Skeletal muscle satellite cell (primary cell): Measurements from ENCODE around the gene CCDC167.

Experiments used
- H3K27me3 ChIP-seq: 2 replicates; pipeline ENCODE4 v1.7.0; 2013; ENCODE audit warnings: low read length; ENCODE audit not compliant: control insufficient read depth, insufficient read depth
- H3K36me3 ChIP-seq: 2 replicates; pipeline ENCODE4 v1.7.0; 2013; ENCODE audit warnings: mild to moderate bottlenecking, control low read depth, low read length; ENCODE audit not compliant: insufficient read depth
- H3K4me1 ChIP-seq: 2 replicates; pipeline ENCODE4 v1.7.0; 2013; ENCODE audit warnings: low read length; ENCODE audit not compliant: control insufficient read depth, insufficient read depth
- H3K4me2 ChIP-seq: 2 replicates; pipeline ENCODE4 v1.7.0; 2013; ENCODE audit warnings: mild to moderate bottlenecking, low read length
- H3K4me3 ChIP-seq: 2 replicates; pipeline ENCODE4 v1.7.0; 2013; ENCODE audit warnings: low read length
- H3K9ac ChIP-seq: 2 replicates; pipeline ENCODE4 v1.7.0; 2013; ENCODE audit warnings: mild to moderate bottlenecking, low read depth, low read length, moderate library complexity
- H3K9me3 ChIP-seq: replicated peaks from 2 replicates; pipeline ENCODE4 v1.7.0; 2013; ENCODE audit warnings: mild to moderate bottlenecking, control low read depth, low read length

CCDC167 gene

GRCh38 chr6:37538107-37538506 is 38.4 kb upstream of the CCDC167 start:
- Histone ChIP-seq H3K4me2 (no peak overlapping the region), H3K9me3 (no peaks in the 10 kb centered on the region), H3K27me3 (peaks cover 82% of the 10 kb centered on the region), H3K36me3 (no peaks in the 10 kb centered on the region), H3K9ac (no peak overlapping the region), H3K4me1 (peaks cover 9% of the 10 kb centered on the region), H3K4me3 (no peak overlapping the region)

GRCh38 chr6:37537548-37537947 is 37.9 kb upstream of the CCDC167 start:
- Histone ChIP-seq H3K9me3 (no peaks in the 10 kb centered on the region), H3K4me2 (no peak overlapping the region), H3K27me3 (peaks cover 87% of the 10 kb centered on the region), H3K4me3 (no peak overlapping the region), H3K36me3 (no peaks in the 10 kb centered on the region), H3K4me1 (peaks cover 9% of the 10 kb centered on the region), H3K9ac (no peak overlapping the region)

GRCh38 chr6:37536491-37537190 is 36.9 kb upstream of the CCDC167 start:
- no peaks in the 10 kb centered on the region for H3K36me3 ChIP-seq
- H3K4me1 ChIP-seq, result peaks cover 11% of the 10 kb centered on the region
- peaks cover 90% of the 10 kb centered on the region for H3K27me3 ChIP-seq
- no peak overlapping the region for H3K9ac ChIP-seq
- H3K4me2 ChIP-seq, result peak overlapping the region; percentile 66
- H3K9me3 ChIP-seq, result no peaks in the 10 kb centered on the region
- H3K4me3 ChIP-seq, result no peak overlapping the region

- H3K9ac ChIP-seq, result no peak overlapping the region
- peak overlapping the region; percentile 39 for H3K4me3 ChIP-seq
- no peaks in the 10 kb centered on the region for H3K36me3 ChIP-seq
- H3K27me3 ChIP-seq, result peaks cover 88% of the 10 kb centered on the region
- no peaks in the 10 kb centered on the region for H3K9me3 ChIP-seq
- H3K4me1 ChIP-seq, result peaks cover 17% of the 10 kb centered on the region
- H3K4me2 ChIP-seq, result peak overlapping the region; percentile 66
Measured at GRCh38 chr6:37535759-37536490, 36.2 kb upstream of the CCDC167 start.

GRCh38 chr6:37535428-37535758 is 35.7 kb upstream of the CCDC167 start:
- Histone ChIP-seq H3K4me1 (peaks cover 21% of the 10 kb centered on the region), H3K9me3 (no peaks in the 10 kb centered on the region), H3K27me3 (peaks cover 93% of the 10 kb centered on the region), H3K4me3 (no peak overlapping the region), H3K36me3 (no peaks in the 10 kb centered on the region), H3K4me2 (peak overlapping the region; percentile 66), H3K9ac (no peak overlapping the region)

- no peak overlapping the region for H3K9ac ChIP-seq
- no peak overlapping the region for H3K4me2 ChIP-seq
- H3K9me3 ChIP-seq, result no peaks in the 10 kb centered on the region
- H3K4me3 ChIP-seq, result no peak overlapping the region
- peaks cover 94% of the 10 kb centered on the region for H3K27me3 ChIP-seq
- H3K4me1 ChIP-seq, result peaks cover 21% of the 10 kb centered on the region
- H3K36me3 ChIP-seq, result no peaks in the 10 kb centered on the region
Measured at GRCh38 chr6:37534893-37535292, 35.2 kb upstream of the CCDC167 start.

- H3K9me3 ChIP-seq, result no peaks in the 10 kb centered on the region
- H3K4me1 ChIP-seq, result peaks cover 21% of the 10 kb centered on the region
- peaks cover 89% of the 10 kb centered on the region for H3K27me3 ChIP-seq
Measured at GRCh38 chr6:37532122-37532521, 32.4 kb upstream of the CCDC167 start.

GRCh38 chr6:37531437-37532036 is 31.8 kb upstream of the CCDC167 start:
- no peak overlapping the region for H3K4me3 ChIP-seq
- H3K4me1 ChIP-seq, result peaks cover 21% of the 10 kb centered on the region
- no peak overlapping the region for H3K9ac ChIP-seq
- no peaks in the 10 kb centered on the region for H3K36me3 ChIP-seq
- H3K9me3 ChIP-seq, result no peaks in the 10 kb centered on the region
- peaks cover 83% of the 10 kb centered on the region for H3K27me3 ChIP-seq
- H3K4me2 ChIP-seq, result no peak overlapping the region

More at GRCh38 chr6:37532122-37532521, 32.4 kb upstream of the CCDC167 start:
- H3K9ac ChIP-seq, result no peak overlapping the region
- no peak overlapping the region for H3K4me3 ChIP-seq
- no peak overlapping the region for H3K4me2 ChIP-seq
- H3K36me3 ChIP-seq, result no peaks in the 10 kb centered on the region

GRCh38 chr6:37531026-37531425 is 31.3 kb upstream of the CCDC167 start:
- H3K4me2 ChIP-seq, result no peak overlapping the region
- H3K36me3 ChIP-seq, result no peaks in the 10 kb centered on the region
- peaks cover 17% of the 10 kb centered on the region for H3K4me1 ChIP-seq
- H3K9me3 ChIP-seq, result no peaks in the 10 kb centered on the region
- no peak overlapping the region for H3K9ac ChIP-seq
- H3K4me3 ChIP-seq, result no peak overlapping the region
- H3K27me3 ChIP-seq, result peaks cover 78% of the 10 kb centered on the region

GRCh38 chr6:37530297-37530696 is 30.6 kb upstream of the CCDC167 start:
- no peaks in the 10 kb centered on the region for H3K9me3 ChIP-seq
- no peaks in the 10 kb centered on the region for H3K36me3 ChIP-seq
- H3K4me1 ChIP-seq, result peaks cover 12% of the 10 kb centered on the region
- peaks cover 70% of the 10 kb centered on the region for H3K27me3 ChIP-seq
- no peak overlapping the region for H3K4me2 ChIP-seq
- no peak overlapping the region for H3K9ac ChIP-seq
- H3K4me3 ChIP-seq, result no peak overlapping the region

- Histone ChIP-seq H3K27me3 (peaks cover 53% of the 10 kb centered on the region), H3K9ac (no peak overlapping the region), H3K4me2 (no peak overlapping the region), H3K4me3 (no peak overlapping the region), H3K36me3 (no peaks in the 10 kb centered on the region), H3K4me1 (peaks cover 23% of the 10 kb centered on the region), H3K9me3 (no peaks in the 10 kb centered on the region)
Measured at GRCh38 chr6:37528541-37528940, 28.8 kb upstream of the CCDC167 start.
